HG03457 (cell line): ENCODE results near the gene UBAC1.
"Not testable (repeated sequence)": the region's sequence is repeated elsewhere in the genome, so short reads cannot be mapped to it uniquely, and the experiment has no call there.

ENCODE experiments used
- ATAC-seq: cut with Tn5 transposase; IDR thresholded peaks from one replicate; pipeline ENCODE4 v1.9.1; 2021; ENCODE audit warnings: moderate number of reproducible peaks; ENCODE audit not compliant: unreplicated experiment

Gene UBAC1

GRCh38 chr9:135902655-135903357, 58.4 kb downstream of the UBAC1 start:
- ATAC-seq, result no peak

GRCh38 chr9:135901826-135902225, 59.3 kb downstream of the UBAC1 start:
- no peak for ATAC-seq

GRCh38 chr9:135901031-135901758, 60.0 kb downstream of the UBAC1 start:
- no peak for ATAC-seq

GRCh38 chr9:135898634-135899407, 62.4 kb downstream of the UBAC1 start:
- no peak for ATAC-seq

- ATAC-seq, result no peak
Observed at GRCh38 chr9:135896626-135897025, 64.5 kb downstream of the UBAC1 start.

- no peak for ATAC-seq
Observed at GRCh38 chr9:135896205-135896604, 65.0 kb downstream of the UBAC1 start.

GRCh38 chr9:135895202-135895848, 65.8 kb downstream of the UBAC1 start:
- ATAC-seq, result no peak

GRCh38 chr9:135893104-135893503, 68.1 kb downstream of the UBAC1 start:
- ATAC-seq, result no peak

- not testable (repeated sequence) for ATAC-seq
Observed at GRCh38 chr9:135892327-135892726, 68.8 kb downstream of the UBAC1 start.

GRCh38 chr9:135891027-135891631, 70.0 kb downstream of the UBAC1 start:
- ATAC-seq, result no peak

- ATAC-seq, result no peak
Observed at GRCh38 chr9:135890190-135891026, 70.8 kb downstream of the UBAC1 start.

GRCh38 chr9:135889564-135890189, 71.5 kb downstream of the UBAC1 start:
- no peak for ATAC-seq

GRCh38 chr9:135888766-135889394, 72.3 kb downstream of the UBAC1 start:
- ATAC-seq, result no peak

GRCh38 chr9:135888126-135888765, 72.9 kb downstream of the UBAC1 start:
- ATAC-seq, result no peak

- no peak for ATAC-seq
Observed at GRCh38 chr9:135887585-135888050, 73.6 kb downstream of the UBAC1 start.

GRCh38 chr9:135887021-135887507, 74.1 kb downstream of the UBAC1 start:
- no peak for ATAC-seq

- ATAC-seq, result no peak
Observed at GRCh38 chr9:135886147-135886981, 74.8 kb downstream of the UBAC1 start.
